Glomerular endothelial cell (primary cell): Measurements from ENCODE around the gene NKAIN1. TPM values are rescaled to one million over a fixed set of nuclear protein-coding genes. Genes with fewer than 3 reads are reported as not detected.
"Not testable (repeated sequence)": the region's sequence is repeated elsewhere in the genome, so short reads cannot be mapped to it uniquely, and the experiment has no call there.

Experiments
- DNase-seq: peaks from one replicate; pipeline ENCODE4 v3.0.0-alpha.2; 2011; ENCODE audit warnings: low read depth, low spot score; ENCODE audit errors: extremely low read depth
- total RNA-seq: library from RNA; depleted of rRNA; stranded (reverse); fragments of >200 nt; gene quantifications from 2 replicates; pipeline ENCODE4 v1.2.3, GENCODE V29; 2015

NKAIN1 gene
- total RNA-seq, 1 donor from 2014 or later: not detected

- no peak for DNase-seq
Observed at GRCh38 chr1:31154632-31155215, 85.0 kb downstream of the NKAIN1 start.

- no peak for DNase-seq
Observed at GRCh38 chr1:31154000-31154631, 85.6 kb downstream of the NKAIN1 start.

DNA sequence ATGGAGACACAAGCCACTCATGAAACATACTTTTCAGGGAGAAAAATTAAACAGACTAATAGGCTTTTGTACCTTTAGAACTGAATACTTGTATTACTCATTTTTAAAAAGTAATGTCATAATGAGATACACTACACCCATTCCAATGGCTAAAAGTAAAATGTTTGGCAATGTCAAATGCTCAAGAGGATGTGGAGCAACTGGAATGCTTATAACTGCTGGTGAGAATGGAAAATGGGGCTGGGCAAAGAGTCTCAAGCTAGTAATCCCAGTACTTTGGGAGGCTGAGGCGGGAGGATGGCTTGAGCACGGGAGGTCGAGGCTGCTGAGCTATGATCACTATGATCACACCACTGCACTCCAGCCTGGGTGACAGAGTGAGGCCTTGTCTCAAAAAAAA, 86.3 kb downstream of the NKAIN1 start:
- DNase-seq: no peak

DNA sequence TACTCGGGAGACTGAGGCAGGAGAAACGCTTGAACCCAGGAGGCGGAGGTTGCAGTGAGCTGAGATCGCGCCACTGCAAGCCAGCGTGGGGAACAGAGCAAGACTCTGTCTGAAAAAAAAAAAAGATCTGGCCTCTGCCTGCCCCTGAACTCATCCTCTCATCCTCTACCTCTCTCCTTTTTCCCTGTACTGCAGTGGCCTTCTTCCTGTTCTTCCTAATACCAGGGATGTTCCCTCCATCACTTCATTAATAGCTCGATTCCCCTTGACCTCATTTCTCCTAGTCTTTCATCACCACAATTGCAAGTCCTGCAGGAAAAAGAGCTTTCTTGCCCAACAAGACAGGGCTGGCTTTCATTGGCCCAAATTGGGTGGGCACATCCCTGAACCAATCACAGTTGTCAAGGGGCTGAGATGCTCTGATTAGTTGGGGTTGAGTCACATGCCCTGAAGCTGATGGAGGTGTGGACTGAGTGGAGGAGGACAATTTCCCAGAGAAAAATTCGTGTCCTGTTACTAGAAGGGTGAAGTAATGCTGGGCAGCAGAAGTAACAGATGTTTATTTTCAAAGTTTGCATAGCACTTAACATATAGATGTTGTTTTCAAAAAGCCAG, 87.4 kb downstream of the NKAIN1 start:
- DNase-seq: no peak

DNA sequence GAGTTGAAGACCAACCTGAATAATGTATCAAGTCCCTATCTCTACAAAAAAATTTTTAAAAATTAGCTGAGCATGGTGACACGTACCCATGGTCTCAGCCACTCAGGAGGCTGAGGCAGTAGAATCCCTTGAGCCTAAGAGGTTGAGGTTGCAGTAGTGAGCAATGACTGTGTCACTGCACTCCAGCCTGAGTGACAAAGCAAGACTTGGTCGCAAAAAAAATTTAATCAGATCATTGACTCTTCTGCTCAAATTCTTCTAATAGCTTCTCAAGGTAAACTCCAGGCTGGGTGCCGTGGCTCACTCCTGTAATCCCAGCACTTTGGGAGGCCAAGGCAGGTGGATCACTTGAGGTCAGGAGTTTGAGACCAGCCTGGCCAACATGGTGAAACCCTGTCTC, 88.3 kb downstream of the NKAIN1 start:
- DNase-seq: no peak

DNA sequence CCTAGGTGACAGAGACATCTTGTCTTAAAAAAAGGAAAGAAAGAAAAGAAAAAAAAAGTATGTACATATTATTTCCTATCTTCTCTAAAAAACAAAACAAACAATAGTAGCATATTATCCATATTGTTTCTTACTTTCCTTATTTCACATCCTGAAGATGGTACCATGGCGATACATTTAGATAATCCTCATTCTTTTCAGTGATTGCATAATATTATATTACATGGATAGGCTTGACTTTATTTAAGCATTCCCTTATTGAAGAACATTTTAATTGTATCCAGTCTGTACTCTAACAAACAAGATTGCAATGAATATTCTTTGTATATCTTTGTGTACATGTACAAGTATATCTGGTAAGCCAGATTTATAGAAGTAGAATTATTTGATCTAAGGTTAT, 91.3 kb downstream of the NKAIN1 start:
- no peak for DNase-seq

GRCh38 chr1:31145648-31146047, 94.0 kb downstream of the NKAIN1 start:
- DNase-seq: no peak

- DNase-seq: no peak
Observed at GRCh38 chr1:31144442-31144841, 95.2 kb downstream of the NKAIN1 start.

GRCh38 chr1:31143455-31143854, 96.2 kb downstream of the NKAIN1 start:
- DNase-seq: no peak

GRCh38 chr1:31142406-31142805, 97.3 kb downstream of the NKAIN1 start:
- DNase-seq: no peak

DNA sequence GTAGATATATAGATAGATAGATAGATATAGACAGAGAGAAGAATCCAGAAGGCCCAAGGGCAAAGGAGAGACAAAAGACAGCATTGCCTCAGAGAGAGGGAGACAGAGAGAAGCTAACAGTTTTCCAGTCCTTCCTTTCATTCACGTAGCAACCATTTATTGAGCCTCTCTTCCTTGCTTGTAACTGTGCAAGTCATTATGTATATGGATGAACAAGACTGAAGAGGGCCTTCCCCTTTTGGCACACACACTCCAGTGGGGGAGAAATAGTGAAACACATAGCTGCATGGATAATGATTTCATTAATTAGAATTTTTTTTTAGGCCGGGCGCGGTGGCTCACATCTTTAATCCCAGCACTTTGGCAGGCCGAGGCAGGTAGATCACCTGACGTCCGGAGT, 99.4 kb downstream of the NKAIN1 start:
- no peak for DNase-seq

GRCh38 chr1:31138797-31139521, 100.7 kb downstream of the NKAIN1 start:
- not testable (repeated sequence) for DNase-seq

DNA sequence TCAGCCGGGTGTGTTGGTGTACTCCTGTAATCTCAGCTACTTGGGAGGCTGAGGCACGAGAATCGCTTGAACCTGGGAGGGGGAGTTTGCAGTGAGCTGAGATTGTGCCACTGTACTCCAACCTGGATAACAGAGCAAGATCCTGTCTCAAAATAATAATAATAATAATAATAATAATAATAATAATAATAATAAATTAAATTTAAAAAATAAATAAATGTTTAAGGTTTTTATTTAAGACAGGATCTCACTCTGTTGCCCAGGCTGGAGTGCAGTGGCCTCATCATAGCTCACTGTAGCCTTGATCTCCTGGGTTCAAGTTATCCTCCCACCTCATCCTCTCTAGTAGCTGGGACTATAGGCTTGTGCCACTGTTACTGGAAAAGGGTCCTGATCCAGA, 101.8 kb downstream of the NKAIN1 start:
- not testable (repeated sequence) for DNase-seq

- no peak for DNase-seq
Observed at GRCh38 chr1:31135973-31136600, 103.6 kb downstream of the NKAIN1 start.

DNA sequence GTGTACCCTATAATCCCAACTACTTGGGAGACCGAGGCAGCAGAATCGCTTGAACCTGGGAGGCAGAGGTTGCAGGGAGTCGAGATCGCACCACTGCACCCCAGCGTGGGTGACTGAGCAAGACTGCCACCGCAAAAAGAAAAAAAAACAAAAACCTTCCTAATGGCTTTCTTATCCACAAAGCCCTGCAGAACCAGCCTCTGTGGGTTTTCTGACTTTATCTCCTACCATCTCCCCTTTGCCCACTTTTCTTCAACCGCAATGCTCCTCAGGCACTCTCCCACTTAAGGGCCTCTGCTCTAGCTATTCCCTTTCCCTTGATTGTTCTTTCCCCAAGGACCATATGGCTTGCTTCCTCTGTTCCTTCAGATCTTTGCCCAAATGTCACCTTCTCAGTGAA, 106.3 kb downstream of the NKAIN1 start:
- no peak for DNase-seq

Other genes starting within 250 kb of the NKAIN1 start
- 64.3 and 74.7 TPM in 2 replicates for gene PUM1, start 174.2 kb downstream of the NKAIN1 start, total RNA-seq
- gene SNRNP40, start 56.9 kb upstream of the NKAIN1 start, total RNA-seq: 58.5 and 64.4 TPM in 2 replicates
- gene ZCCHC17, start 57.1 kb upstream of the NKAIN1 start, total RNA-seq: 28.2 and 44.0 TPM in 2 replicates
- gene FABP3, start 133.2 kb upstream of the NKAIN1 start, total RNA-seq: 9.3 TPM in 1 of 2 replicates, not detected in the other
- gene SERINC2, start 173.3 kb upstream of the NKAIN1 start, total RNA-seq: 38.4 and 43.5 TPM in 2 replicates